IPS-18a (cell line): Measurements from ENCODE around the gene COL18A1.

Experiments used
- H3K27ac ChIP-seq: one replicate; pipeline ENCODE4 v1.5.1; 2013; ENCODE audit warnings: low read length
- H3K27me3 ChIP-seq: one replicate; pipeline ENCODE4 v1.6.1; 2013; ENCODE audit warnings: mild to moderate bottlenecking, low read length; ENCODE audit not compliant: control insufficient read depth, insufficient read depth
- H3K36me3 ChIP-seq: one replicate; pipeline ENCODE4 v1.6.1; 2013; ENCODE audit warnings: low read depth, low read length; ENCODE audit not compliant: control insufficient read depth
- H3K4me1 ChIP-seq: one replicate; pipeline ENCODE4 v1.6.1; 2013; ENCODE audit warnings: low read depth, low read length; ENCODE audit not compliant: control insufficient read depth
- H3K4me3 ChIP-seq: one replicate; pipeline ENCODE4 v1.5.1; 2013; ENCODE audit warnings: low read length
- H3K9ac ChIP-seq: one replicate; pipeline ENCODE4 v1.6.1; 2013; ENCODE audit warnings: mild to moderate bottlenecking, low read length, moderate library complexity
- H3K9me3 ChIP-seq: one replicate; pipeline ENCODE4 v1.6.1; 2013; ENCODE audit warnings: low read depth, low read length; ENCODE audit not compliant: control insufficient read depth

Gene COL18A1

GRCh38 chr21:45461369-45461750 lies 56.4 kb downstream of the COL18A1 start:
- H3K27ac ChIP-seq = no peak overlapping the region
- H3K4me1 ChIP-seq = no peaks in the 10 kb centered on the region
- H3K36me3 ChIP-seq = no peaks in the 10 kb centered on the region
- no peak overlapping the region for H3K4me3 ChIP-seq
- no peak overlapping the region for H3K9ac ChIP-seq
- H3K27me3 ChIP-seq = no peaks in the 10 kb centered on the region
- no peaks in the 10 kb centered on the region for H3K9me3 ChIP-seq

- Histone ChIP-seq H3K27ac (no peak overlapping the region), H3K4me3 (no peak overlapping the region), H3K27me3 (no peaks in the 10 kb centered on the region), H3K4me1 (no peaks in the 10 kb centered on the region), H3K36me3 (no peaks in the 10 kb centered on the region), H3K9me3 (no peaks in the 10 kb centered on the region), H3K9ac (no peak overlapping the region)
Measured at GRCh38 chr21:45461806-45462341, 56.9 kb downstream of the COL18A1 start.

GRCh38 chr21:45463871-45464270 lies 58.9 kb downstream of the COL18A1 start:
- Histone ChIP-seq H3K4me1 (no peaks in the 10 kb centered on the region), H3K27me3 (no peaks in the 10 kb centered on the region), H3K9ac (no peak overlapping the region)

GRCh38 chr21:45464309-45464708 lies 59.3 kb downstream of the COL18A1 start:
- H3K4me3 ChIP-seq = no peak overlapping the region
- no peaks in the 10 kb centered on the region for H3K9me3 ChIP-seq
- no peaks in the 10 kb centered on the region for H3K27me3 ChIP-seq
- no peak overlapping the region for H3K9ac ChIP-seq
- H3K27ac ChIP-seq = no peak overlapping the region
- H3K36me3 ChIP-seq = peaks cover 4% of the 10 kb centered on the region
- H3K4me1 ChIP-seq = no peaks in the 10 kb centered on the region

More at GRCh38 chr21:45463871-45464270, 58.9 kb downstream of the COL18A1 start:
- Histone ChIP-seq H3K36me3 (peaks cover 4% of the 10 kb centered on the region), H3K27ac (no peak overlapping the region), H3K4me3 (no peak overlapping the region), H3K9me3 (no peaks in the 10 kb centered on the region)

- Histone ChIP-seq H3K36me3 (peaks cover 4% of the 10 kb centered on the region), H3K27ac (no peak overlapping the region), H3K27me3 (no peaks in the 10 kb centered on the region), H3K4me3 (no peak overlapping the region), H3K9ac (no peak overlapping the region), H3K9me3 (no peaks in the 10 kb centered on the region), H3K4me1 (no peaks in the 10 kb centered on the region)
Measured at GRCh38 chr21:45465105-45465504, 60.1 kb downstream of the COL18A1 start.

- Histone ChIP-seq H3K9me3 (no peaks in the 10 kb centered on the region), H3K36me3 (peaks cover 4% of the 10 kb centered on the region), H3K4me3 (no peak overlapping the region), H3K27ac (no peak overlapping the region), H3K9ac (no peak overlapping the region), H3K4me1 (no peaks in the 10 kb centered on the region), H3K27me3 (no peaks in the 10 kb centered on the region)
Measured at GRCh38 chr21:45465611-45466329, 60.8 kb downstream of the COL18A1 start.

- no peak overlapping the region for H3K27ac ChIP-seq
- H3K4me1 ChIP-seq = peaks cover 4% of the 10 kb centered on the region
- H3K4me3 ChIP-seq = no peak overlapping the region
- H3K36me3 ChIP-seq = peaks cover 4% of the 10 kb centered on the region
- no peaks in the 10 kb centered on the region for H3K9me3 ChIP-seq
- H3K9ac ChIP-seq = no peak overlapping the region
- no peaks in the 10 kb centered on the region for H3K27me3 ChIP-seq
Measured at GRCh38 chr21:45466330-45467220, 61.6 kb downstream of the COL18A1 start.

GRCh38 chr21:45467221-45467779 lies 62.3 kb downstream of the COL18A1 start:
- no peaks in the 10 kb centered on the region for H3K27me3 ChIP-seq
- no peak overlapping the region for H3K4me3 ChIP-seq
- H3K27ac ChIP-seq = no peak overlapping the region
- peaks cover 4% of the 10 kb centered on the region for H3K36me3 ChIP-seq
- no peak overlapping the region for H3K9ac ChIP-seq
- H3K9me3 ChIP-seq = no peaks in the 10 kb centered on the region
- peaks cover 5% of the 10 kb centered on the region for H3K4me1 ChIP-seq

- Histone ChIP-seq H3K4me3 (no peak overlapping the region), H3K36me3 (peaks cover 4% of the 10 kb centered on the region), H3K27ac (no peak overlapping the region), H3K27me3 (no peaks in the 10 kb centered on the region), H3K9ac (no peak overlapping the region), H3K9me3 (no peaks in the 10 kb centered on the region), H3K4me1 (peaks cover 5% of the 10 kb centered on the region)
Measured at GRCh38 chr21:45468051-45468970, 63.3 kb downstream of the COL18A1 start.

- no peak overlapping the region for H3K9ac ChIP-seq
- H3K27ac ChIP-seq = no peak overlapping the region
- peaks cover 4% of the 10 kb centered on the region for H3K36me3 ChIP-seq
- H3K4me3 ChIP-seq = no peak overlapping the region
- H3K9me3 ChIP-seq = no peaks in the 10 kb centered on the region
- H3K4me1 ChIP-seq = peaks cover 5% of the 10 kb centered on the region
- no peaks in the 10 kb centered on the region for H3K27me3 ChIP-seq
Measured at GRCh38 chr21:45468971-45469272, 64.0 kb downstream of the COL18A1 start.
